ENCODE measurements around the gene RRP1B. TPM values are rescaled to one million over a fixed set of nuclear protein-coding genes. Genes with fewer than 3 reads are reported as not detected.
A peak's percentile ranks its signal among the peaks of the same experiment; 100 is the strongest.
"Not testable (repeated sequence)": the region's sequence is repeated elsewhere in the genome, so short reads cannot be mapped to it uniquely, and the experiment has no call there.

RRP1B gene, protein sequence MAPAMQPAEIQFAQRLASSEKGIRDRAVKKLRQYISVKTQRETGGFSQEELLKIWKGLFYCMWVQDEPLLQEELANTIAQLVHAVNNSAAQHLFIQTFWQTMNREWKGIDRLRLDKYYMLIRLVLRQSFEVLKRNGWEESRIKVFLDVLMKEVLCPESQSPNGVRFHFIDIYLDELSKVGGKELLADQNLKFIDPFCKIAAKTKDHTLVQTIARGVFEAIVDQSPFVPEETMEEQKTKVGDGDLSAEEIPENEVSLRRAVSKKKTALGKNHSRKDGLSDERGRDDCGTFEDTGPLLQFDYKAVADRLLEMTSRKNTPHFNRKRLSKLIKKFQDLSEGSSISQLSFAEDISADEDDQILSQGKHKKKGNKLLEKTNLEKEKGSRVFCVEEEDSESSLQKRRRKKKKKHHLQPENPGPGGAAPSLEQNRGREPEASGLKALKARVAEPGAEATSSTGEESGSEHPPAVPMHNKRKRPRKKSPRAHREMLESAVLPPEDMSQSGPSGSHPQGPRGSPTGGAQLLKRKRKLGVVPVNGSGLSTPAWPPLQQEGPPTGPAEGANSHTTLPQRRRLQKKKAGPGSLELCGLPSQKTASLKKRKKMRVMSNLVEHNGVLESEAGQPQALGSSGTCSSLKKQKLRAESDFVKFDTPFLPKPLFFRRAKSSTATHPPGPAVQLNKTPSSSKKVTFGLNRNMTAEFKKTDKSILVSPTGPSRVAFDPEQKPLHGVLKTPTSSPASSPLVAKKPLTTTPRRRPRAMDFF
- polyA plus RNA-seq (ENCODE audit: insufficient read length) = 27.9 TPM

GRCh38 chr21:43659136-43660000 is at the start of gene RRP1B, which contains the start of gene HSF2BP:
Gene RRP1B (plus strand): TSS chr21:43659560. CDS start chr21:43659665, 105 bp downstream.
Gene HSF2BP (minus strand): TSS chr21:43659488. CDS start chr21:43658096, 1,392 bp downstream.
- peak; percentile 90 for DNase-seq

GRCh38 chr21:43611598-43612369 is 47.6 kb upstream of the RRP1B start:
- peak; percentile 40 for DNase-seq

DNA sequence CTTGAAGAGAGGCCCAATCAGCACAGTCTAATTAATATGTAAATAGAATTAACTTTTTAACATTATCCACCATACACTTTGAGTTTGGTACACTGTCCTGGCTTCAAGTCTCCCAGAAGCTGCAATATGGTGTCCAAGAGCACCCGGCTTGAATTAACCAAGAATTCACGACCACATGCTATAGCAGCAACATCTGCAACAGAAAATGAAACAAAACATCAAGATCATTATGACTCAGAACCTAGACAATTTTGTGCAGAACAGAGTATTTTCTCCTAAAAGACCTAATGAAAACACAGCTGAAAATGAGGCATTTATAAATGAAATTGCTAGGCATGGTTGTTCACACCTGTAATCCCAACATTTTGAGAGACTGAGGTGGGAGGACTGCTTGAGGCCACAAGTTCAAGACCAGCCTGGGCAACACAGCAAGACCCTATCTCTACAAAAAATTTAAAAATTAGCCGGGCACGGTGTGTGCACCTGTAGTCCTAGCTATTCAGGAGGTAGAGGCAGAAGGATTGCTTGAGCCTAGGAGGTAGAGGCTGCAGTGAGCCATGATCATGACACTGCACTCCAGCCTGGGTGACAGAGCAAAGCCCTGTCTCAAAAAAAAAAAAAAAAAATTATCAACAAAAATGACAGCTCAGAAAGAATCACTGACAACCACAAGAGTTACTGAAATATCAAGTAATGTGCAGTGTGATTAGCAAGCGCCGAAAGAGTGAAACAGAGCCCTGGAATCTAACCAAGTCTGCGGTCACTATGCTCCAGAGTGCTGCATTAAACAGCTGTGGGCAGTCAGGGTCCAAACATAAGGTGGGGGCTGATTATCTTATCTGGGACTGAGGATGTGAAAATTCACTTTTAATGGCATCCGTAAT is 45.4 kb upstream of the RRP1B start:
- DNase-seq = peak; percentile 34

DNA sequence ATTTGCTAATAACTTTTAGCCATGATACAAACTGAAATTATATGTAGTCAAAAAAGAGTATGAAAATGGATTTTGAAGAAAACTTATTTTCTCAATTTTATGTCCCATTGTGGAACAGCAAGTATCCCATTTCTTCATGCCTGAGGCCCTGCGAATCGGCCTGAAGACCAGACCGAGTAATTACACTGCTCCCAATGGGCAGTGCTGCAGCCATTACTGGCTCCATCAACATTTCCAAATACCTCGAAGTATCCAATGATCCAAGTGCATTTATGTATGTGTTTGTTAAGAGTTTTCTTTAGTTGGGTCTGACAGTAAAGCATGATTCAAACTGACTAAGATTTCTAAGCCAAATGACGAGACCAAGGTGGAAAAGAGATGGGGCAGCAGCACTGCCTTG is 44.5 kb upstream of the RRP1B start:
- no peak for DNase-seq

GRCh38 chr21:43616861-43617260 is 42.5 kb upstream of the RRP1B start:
- not testable (repeated sequence) for DNase-seq

- no peak for DNase-seq
Observed at GRCh38 chr21:43618940-43619339, 40.4 kb upstream of the RRP1B start.

DNA sequence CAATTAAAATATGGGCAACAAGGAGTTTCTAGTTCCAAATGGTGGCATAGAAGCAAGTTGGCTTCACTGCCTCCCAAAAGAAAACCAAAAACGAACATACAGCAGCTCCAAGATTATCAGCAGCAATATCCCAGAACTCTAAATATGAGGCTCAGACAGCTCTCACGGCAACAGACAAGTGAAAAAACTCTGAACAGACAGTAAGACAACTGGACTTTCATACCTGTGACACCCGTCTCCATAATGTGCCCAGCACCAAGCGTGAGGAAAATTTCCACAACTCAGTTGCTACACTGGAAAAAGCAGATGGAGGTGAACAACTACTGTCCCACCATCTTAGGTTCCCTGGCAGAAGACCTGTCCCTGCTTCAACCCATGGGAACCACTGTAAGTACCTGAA is 40.0 kb upstream of the RRP1B start:
- no peak for DNase-seq

DNA sequence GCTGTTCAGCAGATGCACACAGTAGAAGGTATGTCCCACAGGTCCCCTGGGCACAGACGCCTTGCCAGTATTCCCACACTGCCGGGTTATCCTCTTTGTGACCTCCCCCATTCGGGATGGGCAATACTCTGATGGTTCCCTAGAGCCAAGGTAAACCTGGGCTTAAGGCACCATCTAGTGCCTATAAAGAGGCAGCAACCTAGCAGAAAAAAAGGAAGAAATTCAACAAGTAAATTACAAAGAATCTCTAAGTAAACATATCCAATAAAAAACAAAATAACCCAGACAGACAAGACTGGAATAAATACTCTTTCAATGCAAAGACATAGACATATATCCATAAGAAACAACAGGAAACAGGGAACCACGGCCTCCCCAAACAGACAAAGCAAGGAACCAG is 39.5 kb upstream of the RRP1B start:
- DNase-seq = no peak

- DNase-seq = no peak
Observed at GRCh38 chr21:43622796-43623195, 36.6 kb upstream of the RRP1B start.

DNA sequence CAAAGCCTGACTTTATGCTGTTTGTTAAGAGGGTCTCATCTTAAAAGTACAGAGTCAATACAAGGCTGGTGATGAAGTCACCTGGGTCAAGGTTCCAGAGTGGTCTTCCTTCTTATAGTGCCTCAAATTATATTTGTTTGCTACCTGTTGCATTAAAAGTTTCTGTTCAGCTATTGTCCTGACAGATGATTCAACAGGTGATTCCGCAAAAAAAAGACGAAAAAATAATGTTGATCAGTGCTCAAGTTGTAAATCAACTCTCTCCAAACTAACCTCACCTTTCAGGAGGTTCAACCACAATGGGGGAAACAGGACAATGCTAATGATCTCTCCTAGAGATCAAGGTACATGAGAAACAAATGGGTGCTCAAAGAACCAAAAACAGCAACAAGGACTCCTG is 35.8 kb upstream of the RRP1B start:
- DNase-seq = no peak

- no peak for DNase-seq
Observed at GRCh38 chr21:43624339-43624738, 35.0 kb upstream of the RRP1B start.

DNA sequence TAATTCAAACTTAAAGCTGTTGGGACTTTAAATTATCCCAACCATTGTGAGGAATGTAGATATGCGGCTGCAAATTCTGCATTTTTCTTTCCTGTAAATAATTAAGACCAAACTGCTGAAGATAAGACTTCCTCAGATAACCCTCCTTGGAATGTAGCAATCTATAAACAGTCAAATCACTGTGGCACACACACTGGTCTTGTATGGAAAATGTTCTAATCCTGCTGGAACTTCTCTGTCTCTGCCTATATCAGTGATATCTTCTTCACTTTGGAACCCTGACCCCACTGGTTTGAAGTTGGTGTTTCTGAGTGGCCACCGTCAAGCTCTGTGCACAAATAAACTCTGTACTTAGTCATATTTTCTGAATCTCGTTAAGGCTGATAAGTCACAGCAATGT is 33.0 kb upstream of the RRP1B start:
- DNase-seq = no peak

GRCh38 chr21:43627527-43627926 is 31.8 kb upstream of the RRP1B start:
- DNase-seq = no peak

- DNase-seq = no peak
Observed at GRCh38 chr21:43631411-43632107, 27.8 kb upstream of the RRP1B start.

DNA sequence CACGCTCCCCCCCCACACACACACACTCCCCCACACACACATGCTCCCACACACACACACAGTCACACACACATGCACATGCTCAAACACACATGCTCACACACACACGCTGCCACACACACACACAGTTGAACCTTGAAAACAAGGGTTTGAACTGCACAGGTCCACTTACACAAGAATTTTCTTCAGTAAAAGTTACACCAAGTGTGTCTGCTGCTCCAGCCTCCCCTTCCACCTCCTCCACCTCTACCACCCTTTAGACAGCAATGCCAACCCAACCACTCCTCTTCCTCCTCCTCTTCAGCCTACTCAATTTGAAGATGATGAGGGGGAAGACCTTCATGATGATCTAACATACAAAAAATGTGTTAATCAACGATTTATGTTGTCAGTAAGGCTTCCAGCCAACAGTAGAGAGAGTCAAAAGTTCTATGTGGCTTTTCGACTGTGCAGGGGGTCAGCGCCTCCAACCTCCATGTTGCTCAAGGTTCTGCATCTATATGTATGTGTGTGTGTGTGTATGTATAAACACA is 26.9 kb upstream of the RRP1B start:
- DNase-seq = no peak

GRCh38 chr21:43634618-43635017 is 24.7 kb upstream of the RRP1B start:
- no peak for DNase-seq

GRCh38 chr21:43635436-43635835 is 23.9 kb upstream of the RRP1B start:
- DNase-seq = no peak

DNA sequence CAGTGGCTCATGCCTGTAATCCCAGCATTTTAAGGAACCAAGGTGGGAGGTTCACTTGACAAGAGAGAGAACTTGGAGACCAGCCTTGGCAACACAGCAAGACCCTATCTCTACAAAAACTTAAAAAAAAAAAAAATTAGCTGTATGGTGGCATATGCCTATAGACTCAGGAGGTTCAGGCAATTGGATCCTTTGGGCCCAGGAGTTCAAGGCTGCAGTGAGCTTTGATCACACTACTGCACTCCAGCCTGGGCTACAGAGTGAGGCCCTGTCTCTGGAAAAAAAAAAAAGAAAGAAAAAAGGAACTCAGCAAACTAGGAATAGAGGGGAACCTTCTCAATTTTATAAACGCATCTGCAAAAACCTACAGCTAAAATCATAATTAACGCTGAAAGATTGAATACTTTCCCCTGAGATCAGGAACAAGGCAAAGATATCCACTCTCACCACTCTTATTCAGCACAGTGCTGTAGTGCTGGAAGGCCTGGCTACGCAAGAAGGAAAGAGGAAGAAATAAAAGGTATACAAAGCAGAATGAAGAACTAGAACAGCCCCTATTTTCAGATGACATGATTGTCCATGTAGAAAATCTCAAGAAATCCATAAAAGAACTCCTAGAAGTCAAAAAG is 21.7 kb upstream of the RRP1B start:
- no peak for DNase-seq
